ENCODE results near the gene ARCN1. TPM values are rescaled to one million over a fixed set of nuclear protein-coding genes. Genes with fewer than 3 reads are reported as not detected.

Gene ARCN1
- total RNA-seq, 2 experiments from 2014 or later, result 51.0 to 98.9 TPM

DNA sequence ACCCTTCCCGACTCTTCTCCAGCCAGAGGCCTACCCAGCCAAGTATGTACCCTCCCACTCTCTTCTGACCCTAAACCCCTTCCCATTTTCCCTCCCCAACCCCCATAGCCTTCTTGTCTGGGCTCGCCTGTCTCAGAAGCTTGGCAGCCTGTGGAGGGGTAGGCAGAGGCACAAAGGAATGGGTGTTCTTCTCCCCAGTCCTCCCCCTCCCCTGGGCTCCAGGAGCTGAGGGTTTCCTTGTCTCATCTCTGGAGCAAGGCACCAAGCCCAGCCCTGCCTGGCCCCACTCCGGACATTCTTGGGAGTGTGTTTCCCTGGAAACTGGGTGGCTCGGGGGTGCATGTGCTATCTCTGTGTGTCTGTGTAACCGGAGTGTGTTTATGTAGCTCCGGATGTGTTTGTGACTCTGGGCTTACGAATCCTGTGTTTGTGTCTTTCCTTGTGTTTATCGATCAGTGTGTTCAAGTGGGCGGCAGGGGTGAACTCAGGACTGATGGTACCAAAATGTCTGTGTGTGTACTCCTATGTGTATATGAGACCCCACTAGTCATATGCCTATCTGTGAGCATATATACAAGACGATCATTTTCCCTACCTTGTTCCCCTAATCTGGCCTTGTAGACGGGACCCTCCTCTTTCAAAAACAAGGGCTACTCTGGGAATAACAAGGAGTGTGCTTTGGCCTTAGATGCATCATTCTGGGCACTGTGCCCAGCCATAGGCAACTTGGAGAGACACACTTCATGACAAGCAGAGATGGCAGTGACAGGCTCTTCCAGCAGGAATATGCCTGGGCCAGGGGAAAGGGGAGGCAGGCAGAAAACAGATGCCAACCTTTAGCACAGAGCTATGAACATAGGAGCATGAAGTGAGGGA, 46.1 kb downstream of the ARCN1 start:
- no peak overlapping the region for H2AFZ ChIP-seq (ENCODE audit: low read length)
- H3K27ac ChIP-seq (ENCODE audit: low read depth, low read length, poor library complexity, severe bottlenecking), result no peak overlapping the region
- no peaks in the 10 kb centered on the region for H3K36me3 ChIP-seq (ENCODE audit: insufficient read depth, low read length)
- no peaks in the 10 kb centered on the region for H3K9me3 ChIP-seq (ENCODE audit: low read length)
- H4K20me1 ChIP-seq (ENCODE audit: insufficient read depth, low read length), result no peaks in the 10 kb centered on the region
- POLR2A ChIA-PET, result interaction anchor here (0.6 kb wide), 1 partner anchor 18 kb away, joined by 3 read pairs; no protein-coding TSS in a partner anchor
- no peaks in the 10 kb centered on the region for H3K9me2 ChIP-seq (ENCODE audit: insufficient read depth, low read length)
- DNase-seq (ENCODE audit: low spot score), result no peak
- intact Hi-C loops (cut with micrococcal nuclease; ENCODE audit: unreplicated experiment), result loop anchor here (5.0 kb wide), 1 partner anchor 471 kb away; no protein-coding TSS in a partner anchor
- no peaks in the 10 kb centered on the region for H3K79me2 ChIP-seq (ENCODE audit: insufficient read depth, low read depth, low read length)
- H3K4me2 ChIP-seq (ENCODE audit: low read length), result no peak overlapping the region
- CTCF ChIA-PET (ENCODE audit: unreplicated experiment), result interaction anchor here (0.6 kb wide), 1 partner anchor 9 kb away, joined by 4 read pairs; no protein-coding TSS in a partner anchor
- no peak for TF ChIP-seq EZH2phosphoT487 (IDR thresholded peaks at IDR 0.05; ENCODE audit: borderline replicate concordance, low read depth, low read length)
- TF ChIP-seq, protein P1, sequence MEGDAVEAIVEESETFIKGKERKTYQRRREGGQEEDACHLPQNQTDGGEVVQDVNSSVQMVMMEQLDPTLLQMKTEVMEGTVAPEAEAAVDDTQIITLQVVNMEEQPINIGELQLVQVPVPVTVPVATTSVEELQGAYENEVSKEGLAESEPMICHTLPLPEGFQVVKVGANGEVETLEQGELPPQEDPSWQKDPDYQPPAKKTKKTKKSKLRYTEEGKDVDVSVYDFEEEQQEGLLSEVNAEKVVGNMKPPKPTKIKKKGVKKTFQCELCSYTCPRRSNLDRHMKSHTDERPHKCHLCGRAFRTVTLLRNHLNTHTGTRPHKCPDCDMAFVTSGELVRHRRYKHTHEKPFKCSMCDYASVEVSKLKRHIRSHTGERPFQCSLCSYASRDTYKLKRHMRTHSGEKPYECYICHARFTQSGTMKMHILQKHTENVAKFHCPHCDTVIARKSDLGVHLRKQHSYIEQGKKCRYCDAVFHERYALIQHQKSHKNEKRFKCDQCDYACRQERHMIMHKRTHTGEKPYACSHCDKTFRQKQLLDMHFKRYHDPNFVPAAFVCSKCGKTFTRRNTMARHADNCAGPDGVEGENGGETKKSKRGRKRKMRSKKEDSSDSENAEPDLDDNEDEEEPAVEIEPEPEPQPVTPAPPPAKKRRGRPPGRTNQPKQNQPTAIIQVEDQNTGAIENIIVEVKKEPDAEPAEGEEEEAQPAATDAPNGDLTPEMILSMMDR (conservative IDR thresholded peaks at IDR 0.05; ENCODE audit: low read length), result no peak
- no peaks in the 10 kb centered on the region for H3K4me1 ChIP-seq (ENCODE audit: insufficient read depth, low read length, poor library complexity, severe bottlenecking)
- BruUV-seq (replicated peaks), result no TSS peak
- H3K4me3 ChIP-seq (ENCODE audit: low read depth, low read length, poor library complexity, severe bottlenecking), result no peak overlapping the region

DNA sequence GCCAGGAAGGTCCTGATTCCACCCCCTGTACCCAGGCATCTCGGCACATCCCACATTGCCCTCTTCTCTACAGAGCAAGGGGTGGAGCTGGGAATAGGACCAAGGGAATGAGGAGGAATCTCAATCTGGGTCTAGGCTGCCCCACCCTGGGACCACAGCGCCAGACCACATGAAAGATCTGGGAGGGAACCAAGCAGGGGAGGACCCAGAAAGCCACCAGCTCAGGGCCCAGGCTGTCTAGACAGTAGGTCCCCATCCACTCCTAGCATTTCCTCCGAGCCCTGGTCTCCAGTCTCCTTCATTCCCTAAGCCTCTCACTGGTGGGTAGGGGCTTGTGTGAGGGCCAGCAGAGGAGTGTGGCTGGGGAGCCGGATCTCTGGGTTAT, 46.8 kb downstream of the ARCN1 start:
- Histone ChIP-seq H4K20me1 (ENCODE audit: insufficient read depth, low read length) (no peaks in the 10 kb centered on the region), H3K9me2 (ENCODE audit: insufficient read depth, low read length) (no peaks in the 10 kb centered on the region), H3K9me3 (ENCODE audit: low read length) (no peaks in the 10 kb centered on the region), H3K4me2 (ENCODE audit: low read length) (no peak overlapping the region), H3K27ac (ENCODE audit: low read depth, low read length, poor library complexity, severe bottlenecking) (no peak overlapping the region), H3K4me3 (ENCODE audit: low read depth, low read length, poor library complexity, severe bottlenecking) (no peak overlapping the region), H2AFZ (ENCODE audit: low read length) (no peak overlapping the region), H3K79me2 (ENCODE audit: insufficient read depth, low read depth, low read length) (no peaks in the 10 kb centered on the region), H3K36me3 (ENCODE audit: insufficient read depth, low read length) (no peaks in the 10 kb centered on the region), H3K4me1 (ENCODE audit: insufficient read depth, low read length, poor library complexity, severe bottlenecking) (no peaks in the 10 kb centered on the region)
- DNase-seq (ENCODE audit: low spot score), result no peak
- ChIA-PET CTCF (ENCODE audit: unreplicated experiment) (interaction anchor here (0.6 kb wide), 1 partner anchor 10 kb away, joined by 4 read pairs; no protein-coding TSS in a partner anchor), POLR2A (no interaction called here)
- intact Hi-C loops (cut with micrococcal nuclease; ENCODE audit: unreplicated experiment), result loop anchor here (5.0 kb wide), 1 partner anchor 472 kb away; no protein-coding TSS in a partner anchor
- no TSS peak for BruUV-seq (replicated peaks)
- TF ChIP-seq, protein P1 (conservative IDR thresholded peaks at IDR 0.05; ENCODE audit: low read length), result no peak
- TF ChIP-seq EZH2phosphoT487 (IDR thresholded peaks at IDR 0.05; ENCODE audit: borderline replicate concordance, low read depth, low read length), result no peak

Data from OCI-LY7 (cell line).